Prostate gland (tissue), 2 donors: ENCODE data around the gene WFDC10B. TPM values are rescaled to one million over a fixed set of nuclear protein-coding genes. Genes with fewer than 3 reads are reported as not detected.
"Not testable (repeated sequence)": the region's sequence is repeated elsewhere in the genome, so short reads cannot be mapped to it uniquely, and the experiment has no call there.

ENCODE experiments used
- DNase-seq: peaks from one replicate; pipeline ENCODE4 v3.0.0-alpha.2; 2019; ENCODE audit warnings: low spot score
- H3K27ac ChIP-seq, 2 donors: fragments of 200-600 bp; sonication (generic); 2 replicates each; pipeline ENCODE4 v1.5.1; 2017 to 2019
- H3K27me3 ChIP-seq: fragments of 200-600 bp; sonication (generic); replicated peaks from 2 replicates; pipeline ENCODE4 v1.5.1; 2019; ENCODE audit not compliant: insufficient read depth
- H3K36me3 ChIP-seq, 2 donors: fragments of 200-600 bp; sonication (generic); 1 replicate in 1 of 2; 2 replicates in 1 of 2; pipeline versions ENCODE4 v1.5.1 to v1.8.1; 2017 to 2019
- H3K4me1 ChIP-seq: fragments of 200-600 bp; sonication (generic); replicated peaks from 2 replicates; pipeline ENCODE4 v1.5.1; 2019
- H3K4me3 ChIP-seq, 2 donors: fragments of 200-600 bp; sonication (generic); 2 replicates each; pipeline ENCODE4 v1.5.1; 2017 to 2019
- H3K9me3 ChIP-seq: fragments of 200-600 bp; sonication (generic); 2 replicates; pipeline ENCODE4 v1.5.1; 2017
- CTCF ChIP-seq, 4 experiments: fragments of 200-600 bp in 2 of 4; fragments of 450-650 bp in 2 of 4; sonication (generic) in 2 of 4; IDR thresholded peaks; 1 replicate in 3 of 4; 2 replicates in 1 of 4; pipeline ENCODE4 v1.5.1; 2016 to 2019; ENCODE audit warnings: antibody characterized with exemption in 4 of 4, mild to moderate bottlenecking in 2 of 4, moderate library complexity in 2 of 4
- POLR2A ChIP-seq: fragments of 450-650 bp; IDR thresholded peaks from one replicate; pipeline ENCODE4 v1.6.1; 2016; ENCODE audit warnings: antibody characterized with exemption, mild to moderate bottlenecking
- POLR2AphosphoS5 ChIP-seq: sonication (generic); formaldehyde crosslinking; IDR thresholded peaks from one replicate; pipeline ENCODE4 v1.6.1; 2017; ENCODE audit warnings: antibody characterized with exemption
- WGBS: methylation state at CpG from one replicate; pipeline ENCODE4 v1.1.5; 2018; 5-methylcytosine and 5-hydroxymethylcytosine counted together
- intact Hi-C: fragments of 100-400 bp; cut with DNase I; formaldehyde crosslinking; loops from one replicate; pipeline ENCODE4 v1.14.2; 2022
- total RNA-seq, 2 donors: library from RNA; depleted of rRNA; stranded (reverse); fragments of >200 nt; gene quantifications; one replicate each; pipeline ENCODE4 v1.1.0, GENCODE V29; 2016

Gene WFDC10B
- total RNA-seq, 2 donors from 2014 or later, result not detected

DNA sequence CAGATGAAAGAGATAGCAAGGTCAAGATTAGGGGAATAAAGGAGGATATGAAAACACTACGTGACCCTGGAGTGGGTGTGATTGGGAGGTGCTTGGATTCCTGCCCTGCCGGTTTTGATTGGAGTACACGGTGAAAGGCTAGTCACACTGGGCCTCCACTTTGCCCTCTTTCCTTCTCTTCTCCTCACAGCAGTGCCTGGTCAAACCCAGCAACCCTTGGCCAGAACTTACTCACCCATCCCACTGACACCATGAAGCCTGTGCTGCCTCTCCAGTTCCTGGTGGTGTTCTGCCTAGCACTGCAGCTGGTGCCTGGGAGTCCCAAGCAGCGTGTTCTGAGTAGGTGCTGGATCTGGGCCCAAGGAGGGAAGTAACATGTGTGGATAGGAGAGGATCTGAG, 2.9 kb downstream of the WFDC10B start, which contains the start of gene WFDC13:
Gene WFDC13, plus strand, starts transcription at position 166 of the 400 bp plus-strand sequence. Its CDS starts 86 bp downstream, at position 252.
- intact Hi-C loops, result no loop called here
- Histone ChIP-seq H3K27me3 (no peaks in the 10 kb centered on the region), H3K27ac (no peak within 1 kb of the TSS), H3K36me3 (no peaks in the 10 kb centered on the region), H3K9me3 (no peaks in the 10 kb centered on the region), H3K4me3 (no peak within 1 kb of the TSS), H3K4me1 (no peaks in the 10 kb centered on the region)
- 51% methylated on average over 4 of the region's 4 CpGs for WGBS
- DNase-seq, result no peak
- TF ChIP-seq CTCF (IDR thresholded peaks at IDR 0.05) (no peak), POLR2AphosphoS5 (no peak), POLR2A (no peak)

DNA sequence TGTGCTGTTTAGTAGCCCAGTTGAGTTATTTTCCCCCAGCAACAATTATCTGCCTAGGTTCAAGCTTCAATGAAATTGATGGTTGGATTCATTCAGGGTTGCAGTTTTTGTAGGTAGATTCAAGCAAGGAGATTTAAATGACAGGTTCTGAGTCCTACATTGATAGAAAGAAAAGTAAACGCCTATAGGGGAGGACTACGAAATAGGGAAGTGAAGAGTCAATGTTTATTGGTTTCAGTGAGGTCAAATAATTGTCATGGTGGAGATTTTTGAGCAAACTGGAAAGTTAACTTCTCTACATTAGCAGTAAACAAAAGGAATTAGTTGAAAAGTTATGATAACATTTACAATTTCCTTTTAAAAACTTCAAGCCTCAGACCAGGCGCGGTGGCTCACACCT, 3.7 kb downstream of the WFDC10B start:
- intact Hi-C loops, result no loop called here
- no peak for DNase-seq
- Histone ChIP-seq H3K36me3 (no peaks in the 10 kb centered on the region), H3K4me3 (no peak overlapping the region), H3K4me1 (no peaks in the 10 kb centered on the region), H3K27me3 (no peaks in the 10 kb centered on the region), H3K27ac (no peak overlapping the region), H3K9me3 (no peaks in the 10 kb centered on the region)
- no peak for TF ChIP-seq POLR2AphosphoS5
- TF ChIP-seq CTCF (IDR thresholded peaks at IDR 0.05), result no peak
- no peak for TF ChIP-seq POLR2A
- WGBS, result 50% methylated on average over 4 of the region's 4 CpGs

- WGBS, result 67% methylated on average over 2 of the region's 2 CpGs
- intact Hi-C loops, result no loop called here
- TF ChIP-seq POLR2AphosphoS5 (no peak), POLR2A (no peak), CTCF (IDR thresholded peaks at IDR 0.05) (no peak)
Measured at GRCh38 chr20:45695496-45695895, 9.3 kb downstream of the WFDC10B start.

DNA sequence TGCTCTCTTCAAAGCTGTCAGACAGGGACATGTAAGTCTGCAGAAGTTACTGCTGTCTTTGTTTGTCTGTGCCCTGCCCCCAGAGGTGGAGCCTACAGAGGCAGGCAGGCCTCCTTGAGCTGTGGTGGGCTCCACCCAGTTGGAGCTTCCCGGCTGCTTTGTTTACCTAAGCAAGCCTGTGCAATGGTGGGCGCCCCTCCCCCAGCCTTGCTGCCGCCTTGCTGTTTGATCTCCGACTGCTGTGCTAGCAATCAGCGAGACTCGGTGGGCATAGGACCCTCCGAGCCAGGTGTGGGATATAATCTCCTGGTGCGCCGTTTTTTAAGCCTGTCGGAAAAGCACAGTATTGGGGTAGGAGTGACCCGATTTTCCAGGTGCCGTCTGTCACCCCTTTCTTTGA, 11.5 kb downstream of the WFDC10B start:
- H3K9me3 ChIP-seq, H3K36me3 ChIP-seq, H3K4me1 ChIP-seq, H3K27me3 ChIP-seq, intact Hi-C loops, DNase-seq, H3K27ac ChIP-seq, H3K4me3 ChIP-seq: not testable (repeated sequence)
- 66% methylated on average over 12 of the region's 12 CpGs for WGBS

More at GRCh38 chr20:45695496-45695895, 9.3 kb downstream of the WFDC10B start:
- Histone ChIP-seq H3K27ac (no peak overlapping the region), H3K27me3 (no peaks in the 10 kb centered on the region), H3K4me3 (no peak overlapping the region), H3K4me1 (no peaks in the 10 kb centered on the region), H3K9me3 (no peaks in the 10 kb centered on the region), H3K36me3 (no peaks in the 10 kb centered on the region)
- no peak for DNase-seq

- intact Hi-C loops, result no loop called here
- Histone ChIP-seq H3K27ac (no peak overlapping the region), H3K9me3 (no peaks in the 10 kb centered on the region), H3K36me3 (no peaks in the 10 kb centered on the region), H3K4me3 (no peak overlapping the region), H3K27me3 (no peaks in the 10 kb centered on the region), H3K4me1 (no peaks in the 10 kb centered on the region)
- WGBS, result 57% methylated on average over 3 of the region's 3 CpGs
- no peak for TF ChIP-seq POLR2A
- no peak for DNase-seq
Measured at GRCh38 chr20:45685896-45686295, 18.9 kb downstream of the WFDC10B start.

DNA sequence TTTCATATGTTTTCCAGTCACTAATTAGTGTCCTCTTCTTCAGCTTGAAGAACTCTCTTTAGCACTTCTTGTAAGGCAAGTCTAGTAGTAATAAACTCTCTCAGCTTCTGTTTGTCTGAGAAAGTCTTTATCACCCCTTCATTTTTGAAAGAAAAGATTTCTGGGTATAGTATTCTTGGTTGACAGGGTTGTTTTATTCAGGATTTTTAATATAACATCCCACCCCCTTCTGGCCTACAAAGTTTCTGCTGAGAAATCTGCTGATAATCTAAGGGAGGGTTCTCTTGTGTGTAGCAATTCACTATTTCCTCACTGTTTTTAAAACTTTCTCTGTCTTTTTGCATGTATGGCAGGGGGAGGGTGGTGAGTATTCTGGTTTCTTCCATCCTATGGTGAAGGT, 25.2 kb downstream of the WFDC10B start:
- Histone ChIP-seq H3K9me3 (no peaks in the 10 kb centered on the region), H3K36me3 (no peaks in the 10 kb centered on the region), H3K4me1 (no peaks in the 10 kb centered on the region), H3K27ac (no peak overlapping the region), H3K4me3 (no peak overlapping the region), H3K27me3 (no peaks in the 10 kb centered on the region)
- TF ChIP-seq POLR2AphosphoS5, result no peak
- DNase-seq, result no peak
- intact Hi-C loops, result no loop called here
